Neural cell (in vitro differentiated cells): ENCODE data around the gene AGBL1. TPM values are rescaled to one million over a fixed set of nuclear protein-coding genes. Genes with fewer than 3 reads are reported as not detected.

Experiments
- H2AFZ ChIP-seq: fragments of 200-600, 300-800 bp; sonication (generic), shearing (Covaris generic); 2 replicates; pipeline ENCODE4 v1.6.0; 2014; ENCODE audit warnings: low read depth, mild to moderate bottlenecking, antibody characterized with exemption, low read length, moderate library complexity
- H3F3A ChIP-seq: fragments of 200-600 bp; shearing (Covaris generic); 2 replicates; pipeline ENCODE4 v1.6.1; 2016; ENCODE audit warnings: mild to moderate bottlenecking, moderate library complexity, mixed read lengths, antibody characterized with exemption, low read length; ENCODE audit not compliant: insufficient read depth, poor library complexity, severe bottlenecking
- H3K27ac ChIP-seq: fragments of 200-600, 300-800 bp; sonication (generic), shearing (Covaris generic); 2 replicates; pipeline ENCODE4 v1.5.1; 2014; ENCODE audit warnings: mild to moderate bottlenecking, low read length, moderate library complexity
- H3K27me3 ChIP-seq: fragments of 300-800, 200-600 bp; sonication (generic), shearing (Covaris generic); 2 replicates; pipeline ENCODE4 v1.6.0; 2014; ENCODE audit warnings: mild to moderate bottlenecking, low read depth, low read length, moderate library complexity; ENCODE audit not compliant: insufficient read depth
- H3K36me3 ChIP-seq: fragments of 300-800, 200-600 bp; sonication (generic), shearing (Covaris generic); 2 replicates; pipeline ENCODE4 v1.5.1; 2014; ENCODE audit warnings: mild to moderate bottlenecking, antibody characterized with exemption, low read length, moderate library complexity; ENCODE audit not compliant: insufficient read depth
- H3K4me2 ChIP-seq: fragments of 300-800, 200-600 bp; sonication (generic), shearing (Covaris generic); 2 replicates; pipeline ENCODE4 v1.6.0; 2014; ENCODE audit warnings: mild to moderate bottlenecking, low read length
- H3K4me3 ChIP-seq: fragments of 300-800, 200-600 bp; sonication (generic), shearing (Covaris generic); 2 replicates; pipeline ENCODE4 v1.5.1; 2014; ENCODE audit warnings: mild to moderate bottlenecking, low read length, moderate library complexity
- H3K79me2 ChIP-seq: fragments of 200-600 bp; shearing (Covaris generic); replicated peaks from 2 replicates; pipeline ENCODE4 v1.6.0; 2014; ENCODE audit warnings: mild to moderate bottlenecking, low read length, moderate library complexity; ENCODE audit not compliant: insufficient read depth
- H3K9ac ChIP-seq: fragments of 300-800, 200-600 bp; sonication (generic), shearing (Covaris generic); 2 replicates; pipeline ENCODE4 v1.6.1; 2016; ENCODE audit warnings: mild to moderate bottlenecking, low read length, mixed read lengths
- H3K9me2 ChIP-seq: fragments of 200-600 bp; shearing (Covaris generic); 2 replicates; pipeline ENCODE4 v1.6.1; 2016; ENCODE audit warnings: mild to moderate bottlenecking, low read length, mixed read lengths; ENCODE audit not compliant: insufficient read depth
- H3K9me3 ChIP-seq: fragments of 200-600, 300-800 bp; sonication (generic), shearing (Covaris generic); 2 replicates; pipeline ENCODE4 v1.6.1; 2016; ENCODE audit warnings: mild to moderate bottlenecking, mixed run types, low read length, moderate library complexity, mixed read lengths
- H4K20me1 ChIP-seq: fragments of 200-600 bp; shearing (Covaris generic); 2 replicates; pipeline ENCODE4 v1.6.1; 2016; ENCODE audit warnings: mild to moderate bottlenecking, mixed run types; ENCODE audit not compliant: insufficient read depth
- EP300 ChIP-seq: fragments of 450-650 bp; conservative IDR thresholded peaks from 2 replicates; pipeline ENCODE4 v1.6.1; 2014; ENCODE audit warnings: antibody characterized with exemption, mild to moderate bottlenecking, moderate library complexity; ENCODE audit not compliant: poor library complexity, severe bottlenecking
- EZH2 ChIP-seq: fragments of 200-600, 300-800 bp; shearing (Covaris generic), sonication (generic); IDR thresholded peaks from 2 replicates; pipeline ENCODE4 v1.6.1; 2014; ENCODE audit warnings: antibody characterized with exemption, low read length, borderline replicate concordance, mild to moderate bottlenecking; ENCODE audit not compliant: insufficient read depth, poor library complexity, severe bottlenecking
- MXI1 ChIP-seq: fragments of 450-650 bp; conservative IDR thresholded peaks from 2 replicates; pipeline ENCODE4 v1.6.1; 2014; ENCODE audit warnings: antibody characterized with exemption, mild to moderate bottlenecking; ENCODE audit not compliant: poor library complexity, severe bottlenecking
- POLR2AphosphoS5 ChIP-seq: IDR thresholded peaks from 2 replicates; pipeline ENCODE4 v1.6.1; 2012
- RAD21 ChIP-seq: fragments of 450-650 bp; conservative IDR thresholded peaks from 2 replicates; pipeline ENCODE4 v1.6.1; 2014; ENCODE audit warnings: antibody characterized with exemption, mild to moderate bottlenecking, moderate library complexity
- SMC3 ChIP-seq: fragments of 450-650 bp; conservative IDR thresholded peaks from 2 replicates; pipeline ENCODE4 v1.6.1; 2014; ENCODE audit warnings: antibody characterized with exemption, mild to moderate bottlenecking, moderate library complexity; ENCODE audit not compliant: poor library complexity
- TAF1 ChIP-seq: IDR thresholded peaks from 2 replicates; pipeline ENCODE4 v1.6.1; 2012; ENCODE audit warnings: low read depth
- polyA plus RNA-seq: library from polyadenylated mRNA; depleted of rRNA; stranded (reverse); fragments of >200 nt; gene quantifications from 2 replicates; pipeline ENCODE4 v1.2.3, GENCODE V29; 2014
- TF ChIP-seq, protein P1 (sequence below): IDR thresholded peaks from 2 replicates; pipeline ENCODE4 v1.6.1; 2012; ENCODE audit warnings: borderline replicate concordance
- TF ChIP-seq, protein P2 (sequence below): fragments of 450-650 bp; IDR thresholded peaks from 2 replicates; pipeline ENCODE4 v1.5.1; 2014; ENCODE audit warnings: antibody characterized with exemption, mild to moderate bottlenecking, moderate library complexity; ENCODE audit not compliant: poor library complexity, severe bottlenecking

Gene AGBL1
- polyA plus RNA-seq, 1 donor from 2014 or later: 0.12 TPM

DNA sequence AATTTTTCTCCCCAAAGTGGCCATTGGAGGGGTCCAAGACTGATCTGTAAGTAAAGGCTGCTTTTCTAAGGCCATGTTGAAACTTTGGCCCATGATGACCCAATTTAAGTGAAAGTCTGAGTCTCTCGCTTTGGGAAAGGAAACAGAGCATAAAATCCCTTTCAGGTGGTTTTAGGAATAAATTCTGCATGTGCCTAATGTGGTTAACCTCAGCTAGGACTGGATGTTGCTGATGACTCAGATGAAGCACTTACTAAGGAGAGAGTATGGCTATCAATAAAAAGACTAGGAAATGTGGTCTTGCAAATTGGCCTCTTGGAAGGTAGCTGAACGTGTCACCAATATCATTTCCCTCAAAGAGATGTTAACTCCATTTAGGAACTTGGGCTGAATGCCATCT, 458.5 kb downstream of the AGBL1 start:
- Histone ChIP-seq H4K20me1 (no peaks in the 10 kb centered on the region), H3K9me3 (no peaks in the 10 kb centered on the region), H3K79me2 (no peaks in the 10 kb centered on the region), H2AFZ (no peak overlapping the region), H3K9me2 (no peaks in the 10 kb centered on the region), H3K27ac (no peak overlapping the region), H3K27me3 (no peaks in the 10 kb centered on the region), H3K4me2 (no peak overlapping the region), H3K36me3 (no peaks in the 10 kb centered on the region), H3K9ac (no peak overlapping the region), H3F3A (no peaks in the 10 kb centered on the region), H3K4me3 (no peak overlapping the region)
- TF ChIP-seq, protein P1, sequence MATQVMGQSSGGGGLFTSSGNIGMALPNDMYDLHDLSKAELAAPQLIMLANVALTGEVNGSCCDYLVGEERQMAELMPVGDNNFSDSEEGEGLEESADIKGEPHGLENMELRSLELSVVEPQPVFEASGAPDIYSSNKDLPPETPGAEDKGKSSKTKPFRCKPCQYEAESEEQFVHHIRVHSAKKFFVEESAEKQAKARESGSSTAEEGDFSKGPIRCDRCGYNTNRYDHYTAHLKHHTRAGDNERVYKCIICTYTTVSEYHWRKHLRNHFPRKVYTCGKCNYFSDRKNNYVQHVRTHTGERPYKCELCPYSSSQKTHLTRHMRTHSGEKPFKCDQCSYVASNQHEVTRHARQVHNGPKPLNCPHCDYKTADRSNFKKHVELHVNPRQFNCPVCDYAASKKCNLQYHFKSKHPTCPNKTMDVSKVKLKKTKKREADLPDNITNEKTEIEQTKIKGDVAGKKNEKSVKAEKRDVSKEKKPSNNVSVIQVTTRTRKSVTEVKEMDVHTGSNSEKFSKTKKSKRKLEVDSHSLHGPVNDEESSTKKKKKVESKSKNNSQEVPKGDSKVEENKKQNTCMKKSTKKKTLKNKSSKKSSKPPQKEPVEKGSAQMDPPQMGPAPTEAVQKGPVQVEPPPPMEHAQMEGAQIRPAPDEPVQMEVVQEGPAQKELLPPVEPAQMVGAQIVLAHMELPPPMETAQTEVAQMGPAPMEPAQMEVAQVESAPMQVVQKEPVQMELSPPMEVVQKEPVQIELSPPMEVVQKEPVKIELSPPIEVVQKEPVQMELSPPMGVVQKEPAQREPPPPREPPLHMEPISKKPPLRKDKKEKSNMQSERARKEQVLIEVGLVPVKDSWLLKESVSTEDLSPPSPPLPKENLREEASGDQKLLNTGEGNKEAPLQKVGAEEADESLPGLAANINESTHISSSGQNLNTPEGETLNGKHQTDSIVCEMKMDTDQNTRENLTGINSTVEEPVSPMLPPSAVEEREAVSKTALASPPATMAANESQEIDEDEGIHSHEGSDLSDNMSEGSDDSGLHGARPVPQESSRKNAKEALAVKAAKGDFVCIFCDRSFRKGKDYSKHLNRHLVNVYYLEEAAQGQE: no peak
- TF ChIP-seq EZH2 (no peak), RAD21 (no peak), MXI1 (no peak), EP300 (no peak), TAF1 (no peak), SMC3 (no peak), POLR2AphosphoS5 (no peak)
- TF ChIP-seq, protein P2, sequence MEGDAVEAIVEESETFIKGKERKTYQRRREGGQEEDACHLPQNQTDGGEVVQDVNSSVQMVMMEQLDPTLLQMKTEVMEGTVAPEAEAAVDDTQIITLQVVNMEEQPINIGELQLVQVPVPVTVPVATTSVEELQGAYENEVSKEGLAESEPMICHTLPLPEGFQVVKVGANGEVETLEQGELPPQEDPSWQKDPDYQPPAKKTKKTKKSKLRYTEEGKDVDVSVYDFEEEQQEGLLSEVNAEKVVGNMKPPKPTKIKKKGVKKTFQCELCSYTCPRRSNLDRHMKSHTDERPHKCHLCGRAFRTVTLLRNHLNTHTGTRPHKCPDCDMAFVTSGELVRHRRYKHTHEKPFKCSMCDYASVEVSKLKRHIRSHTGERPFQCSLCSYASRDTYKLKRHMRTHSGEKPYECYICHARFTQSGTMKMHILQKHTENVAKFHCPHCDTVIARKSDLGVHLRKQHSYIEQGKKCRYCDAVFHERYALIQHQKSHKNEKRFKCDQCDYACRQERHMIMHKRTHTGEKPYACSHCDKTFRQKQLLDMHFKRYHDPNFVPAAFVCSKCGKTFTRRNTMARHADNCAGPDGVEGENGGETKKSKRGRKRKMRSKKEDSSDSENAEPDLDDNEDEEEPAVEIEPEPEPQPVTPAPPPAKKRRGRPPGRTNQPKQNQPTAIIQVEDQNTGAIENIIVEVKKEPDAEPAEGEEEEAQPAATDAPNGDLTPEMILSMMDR: no peak

DNA sequence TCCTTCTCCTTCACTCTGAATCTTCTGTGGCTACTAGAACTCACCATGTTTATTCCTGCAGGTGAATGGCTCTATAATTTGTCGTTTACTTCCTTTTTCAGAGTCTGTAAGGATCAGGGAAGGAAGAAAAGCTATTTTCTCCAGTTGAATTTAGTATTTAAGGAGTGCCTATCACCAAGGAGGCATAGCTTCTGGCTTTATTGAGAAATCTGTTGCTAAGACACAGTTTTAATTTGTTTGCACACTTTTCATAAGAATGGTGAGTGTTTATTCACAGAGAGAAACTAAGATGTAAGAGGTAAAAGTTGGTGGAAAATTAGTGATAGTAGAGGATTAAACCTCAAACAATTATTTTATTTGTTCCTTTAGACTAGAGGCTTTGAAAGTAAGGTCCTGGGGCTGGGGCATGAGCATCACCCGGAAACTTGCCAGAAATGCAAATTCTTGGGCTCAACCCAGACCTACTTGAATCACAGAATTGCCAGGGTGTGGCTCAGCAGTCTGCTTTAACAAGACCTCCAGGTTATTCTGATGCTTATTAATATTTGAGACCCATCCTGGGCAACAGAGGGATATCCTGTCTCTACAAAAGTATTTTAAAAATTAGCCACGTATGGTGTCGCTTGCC, 461.3 kb downstream of the AGBL1 start:
- Histone ChIP-seq H3K9me3 (no peaks in the 10 kb centered on the region), H3F3A (no peaks in the 10 kb centered on the region), H4K20me1 (no peaks in the 10 kb centered on the region), H3K27ac (no peak overlapping the region), H3K9me2 (no peaks in the 10 kb centered on the region), H2AFZ (no peak overlapping the region), H3K9ac (no peak overlapping the region), H3K36me3 (no peaks in the 10 kb centered on the region), H3K4me2 (no peak overlapping the region), H3K4me3 (no peak overlapping the region), H3K79me2 (no peaks in the 10 kb centered on the region), H3K27me3 (no peaks in the 10 kb centered on the region)
- no peak for TF ChIP-seq MXI1
- no peak for TF ChIP-seq EP300
- TF ChIP-seq POLR2AphosphoS5: no peak
- no peak for TF ChIP-seq EZH2
- no peak for TF ChIP-seq TAF1
- TF ChIP-seq RAD21: no peak
- TF ChIP-seq, protein P2: no peak
- no peak for TF ChIP-seq SMC3
